Endothelial cell of umbilical vein (primary cell): ENCODE results near the gene PTF1A. TPM values are rescaled to one million over a fixed set of nuclear protein-coding genes. Genes with fewer than 3 reads are reported as not detected.
A peak's percentile ranks its signal among the peaks of the same experiment; 100 is the strongest.

Experiments
- BruUV-seq: library from RNA; stranded (reverse); fragments of 400-500 nt; replicated peaks from 2 replicates; lab custom pipeline; 2021; lab: Mats Ljungman, UMichigan
- CTCF ChIA-PET: fragments of 300-600, 350-600 bp; sonication (Branson Sonifier 250); formaldehyde crosslinking; loops from one replicate; lab custom pipeline; 2021; ENCODE audit warnings: antibody characterized with exemption, inconsistent platforms; lab: Charles Lee
- POLR2A ChIA-PET: fragments of 300-600, 350-600 bp; sonication (Branson Sonifier 250); formaldehyde crosslinking; loops from one replicate; lab custom pipeline; 2021; ENCODE audit warnings: antibody characterized with exemption, inconsistent platforms; lab: Charles Lee
- DNase-seq: peaks from one replicate; pipeline ENCODE4 v3.0.0-alpha.2; 2011; ENCODE audit warnings: low read depth, low spot score
- FAIRE-seq: peaks from 2 replicates; lab custom pipeline; 2011; peaks lifted over from hg19 to GRCh38; lab: Jason Lieb, UNC
- H2AFZ ChIP-seq: 2 replicates; pipeline ENCODE4 v1.6.0; 2012; ENCODE audit warnings: low read depth, low read length, control low read depth, inconsistent platforms
- H3K27ac ChIP-seq: 2 replicates; pipeline ENCODE4 v1.5.1; 2011; ENCODE audit warnings: low read depth, mild to moderate bottlenecking, control low read depth, low read length, moderate library complexity; ENCODE audit not compliant: insufficient read depth
- H3K27me3 ChIP-seq, 2 experiments: 2 replicates each; pipeline versions ENCODE4 v1.6.0 to v1.6.1; 2011; ENCODE audit warnings: low read length in 2 of 2, mixed read lengths in 1 of 2; ENCODE audit not compliant: control insufficient read depth in 2 of 2, insufficient read depth in 2 of 2
- H3K36me3 ChIP-seq, 2 experiments: 2 replicates in 1 of 2; 3 replicates in 1 of 2; pipeline ENCODE4 v1.5.1; 2011; ENCODE audit warnings: low read length in 2 of 2, mild to moderate bottlenecking in 1 of 2, moderate library complexity in 1 of 2; ENCODE audit not compliant: control insufficient read depth in 2 of 2, insufficient read depth in 2 of 2; ENCODE audit errors: extremely low read depth in 1 of 2
- H3K4me1 ChIP-seq: 3 replicates; pipeline ENCODE4 v1.5.1; 2011; ENCODE audit warnings: mild to moderate bottlenecking, low read length; ENCODE audit not compliant: control insufficient read depth, insufficient read depth; ENCODE audit errors: extremely low read depth
- H3K4me2 ChIP-seq: 2 replicates; pipeline ENCODE4 v1.6.1; 2011; ENCODE audit warnings: low read length, control low read depth, mixed read lengths; ENCODE audit not compliant: insufficient read depth
- H3K4me3 ChIP-seq, 3 experiments: fragments of 200-600 bp in 1 of 3; sonication (generic), shearing (Covaris generic) in 1 of 3; replicated peaks in 1 of 3; 2 replicates each; pipeline ENCODE4 v1.5.1; 2011 to 2016; ENCODE audit warnings: control low read depth in 3 of 3, low read length in 3 of 3, mild to moderate bottlenecking in 2 of 3, inconsistent platforms in 1 of 3, low read depth in 1 of 3, moderate library complexity in 1 of 3; ENCODE audit not compliant: insufficient read depth in 1 of 3
- H3K79me2 ChIP-seq: 2 replicates; pipeline ENCODE4 v1.6.0; 2012; ENCODE audit warnings: low read length, inconsistent platforms; ENCODE audit not compliant: control insufficient read depth, insufficient read depth
- H3K9ac ChIP-seq: replicated peaks from 2 replicates; pipeline ENCODE3; 2011; ENCODE audit warnings: low read length, control low read depth; ENCODE audit not compliant: insufficient read depth; ENCODE audit errors: extremely low read depth
- H3K9me1 ChIP-seq: replicated peaks from 3 replicates; pipeline ENCODE4 v1.6.0; 2011; ENCODE audit warnings: mild to moderate bottlenecking, low read length; ENCODE audit not compliant: control insufficient read depth, insufficient read depth; ENCODE audit errors: extremely low read depth
- H3K9me3 ChIP-seq: replicated peaks from 2 replicates; pipeline ENCODE4 v1.5.1; 2012; ENCODE audit warnings: low read length, inconsistent platforms; ENCODE audit not compliant: control insufficient read depth, insufficient read depth
- H4K20me1 ChIP-seq: replicated peaks from 2 replicates; pipeline ENCODE3; 2011; ENCODE audit warnings: mild to moderate bottlenecking, low read length; ENCODE audit not compliant: control insufficient read depth, insufficient read depth; ENCODE audit errors: extremely low read depth
- CTCF ChIP-seq, 2 donors: IDR thresholded peaks; 1 replicate in 1 of 2; 2 replicates in 1 of 2; pipeline ENCODE4 v1.5.1; 2011; ENCODE audit warnings: low read length in 2 of 2, mild to moderate bottlenecking in 2 of 2, moderate library complexity in 2 of 2, control low read depth in 1 of 2, inconsistent platforms in 1 of 2, low read depth in 1 of 2; ENCODE audit not compliant: insufficient read depth in 1 of 2; ENCODE audit errors: extremely low read depth in 1 of 2
- EZH2 ChIP-seq: IDR thresholded peaks from 2 replicates; pipeline ENCODE4 v1.6.1; 2012; ENCODE audit warnings: borderline replicate concordance, low read depth, mild to moderate bottlenecking, moderate library complexity, low read length, inconsistent platforms; ENCODE audit not compliant: severe bottlenecking
- FOS ChIP-seq: IDR thresholded peaks from 2 replicates; pipeline ENCODE4 v1.6.1; 2011; ENCODE audit warnings: mild to moderate bottlenecking, low read length, moderate library complexity, borderline replicate concordance; ENCODE audit not compliant: insufficient read depth
- GATA2 ChIP-seq: IDR thresholded peaks from 2 replicates; pipeline ENCODE4 v1.7.0; 2011; ENCODE audit warnings: low read depth, mild to moderate bottlenecking, moderate library complexity, mixed read lengths, low read length; ENCODE audit not compliant: insufficient read length, insufficient read depth
- JUN ChIP-seq: IDR thresholded peaks from 2 replicates; pipeline ENCODE4 v1.6.1; 2011; ENCODE audit warnings: borderline replicate concordance, low read depth; ENCODE audit not compliant: insufficient read length, insufficient read depth
- MYC ChIP-seq: IDR thresholded peaks from one replicate; pipeline ENCODE4 v1.6.1; 2011; ENCODE audit warnings: mild to moderate bottlenecking, low read depth, low read length
- POLR2A ChIP-seq: IDR thresholded peaks from 2 replicates; pipeline ENCODE4 v1.6.1; 2012; ENCODE audit warnings: low read depth, mild to moderate bottlenecking, control low read depth, low read length
- POLR2AphosphoS5 ChIP-seq: IDR thresholded peaks from 2 replicates; pipeline ENCODE4 v1.6.1; 2012; ENCODE audit warnings: low read depth, mild to moderate bottlenecking, control low read depth, low read length, moderate library complexity; ENCODE audit not compliant: insufficient read depth
- dilution Hi-C: fragments of 300-500 bp; cut with MboI; formaldehyde crosslinking; loops from one replicate; pipeline ENCODE4 v1.15.0; 2019; ENCODE audit warnings: low sequenced_read_pairs; ENCODE audit not compliant: extremely low pct_ligation_motif_present
- intact Hi-C: fragments of 100-400 bp; cut with micrococcal nuclease; formaldehyde crosslinking; loops from one replicate; pipeline ENCODE4 v1.10.0; 2022
- polyA plus RNA-seq, 4 experiments: library from polyadenylated mRNA; depleted of rRNA in 3 of 4; stranded (reverse) in 3 of 4; unstranded in 1 of 4; fragments of >200 nt; gene quantifications; 2 replicates each; pipeline versions ENCODE4 v1.2.1 to v1.2.3, GENCODE V29; 2011 to 2012; ENCODE audit warnings: missing spikeins in 1 of 4
- total RNA-seq: library from RNA; stranded (reverse); gene quantifications from 2 replicates; pipeline ENCODE4 v1.2.3, GENCODE V29; 2021
- TF ChIP-seq, protein P1 (sequence below): IDR thresholded peaks from 2 replicates; pipeline ENCODE4 v1.6.1; 2011; ENCODE audit not compliant: insufficient read depth, insufficient read length

PTF1A gene
- total and polyA plus RNA-seq, 2 donors (not counting 3 experiments of a cell fraction or from before 2014, with no cell fraction given) = not detected

GRCh38 chr10:23194966-23195845, 3.1 kb downstream of the PTF1A start:
- CTCF ChIA-PET = no interaction called here
- no peak overlapping the region for H3K9ac ChIP-seq

DNA sequence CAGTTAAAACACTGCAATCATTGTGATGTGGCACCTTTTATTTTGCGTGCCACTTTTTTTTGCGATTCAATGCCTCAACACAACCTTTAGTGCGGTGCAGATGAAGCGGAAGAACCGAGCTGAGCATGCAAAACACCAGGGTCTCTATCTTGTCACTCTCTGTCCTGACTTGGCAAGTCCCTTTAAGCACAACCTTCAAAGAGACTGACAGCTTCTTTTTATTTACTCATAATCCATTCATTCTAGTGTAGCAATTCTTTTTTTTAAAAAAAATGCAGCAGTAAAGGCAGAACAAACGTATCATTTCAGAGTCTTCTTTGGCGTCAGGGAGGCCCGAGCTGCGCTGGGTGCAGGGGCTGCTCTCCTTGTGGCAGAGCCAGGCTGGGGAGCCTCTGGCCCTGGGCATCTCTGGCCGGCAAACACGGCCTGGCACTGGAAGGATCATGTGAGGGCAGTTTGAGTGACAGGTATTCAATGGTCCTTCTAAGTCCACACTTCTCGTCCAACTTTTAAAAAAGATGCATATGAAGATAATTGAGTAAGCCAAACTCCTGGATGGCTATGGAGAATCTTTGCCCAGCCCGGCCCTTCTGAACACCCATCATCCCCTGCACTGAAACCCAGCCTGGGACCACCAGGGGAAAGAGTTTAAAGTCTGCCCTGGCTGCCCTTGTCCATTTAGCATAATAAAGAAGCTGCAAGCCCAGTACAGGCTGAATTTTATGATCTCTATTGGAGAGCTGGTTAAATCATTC, 3.9 kb downstream of the PTF1A start:
- TF ChIP-seq CTCF (IDR thresholded peaks at IDR 0.05; ENCODE audit: extremely low read depth in 1 of 2, insufficient read depth in 1 of 2, low read depth in 1 of 2, low read length in 2 of 2) (no peak), POLR2A (no peak), JUN (no peak), FOS (no peak), POLR2AphosphoS5 (no peak), EZH2 (no peak), MYC (no peak), GATA2 (no peak)
- TF ChIP-seq, protein P1, sequence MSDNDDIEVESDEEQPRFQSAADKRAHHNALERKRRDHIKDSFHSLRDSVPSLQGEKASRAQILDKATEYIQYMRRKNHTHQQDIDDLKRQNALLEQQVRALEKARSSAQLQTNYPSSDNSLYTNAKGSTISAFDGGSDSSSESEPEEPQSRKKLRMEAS = no peak

More at GRCh38 chr10:23194966-23195845, 3.1 kb downstream of the PTF1A start:
- TF ChIP-seq POLR2A = no peak
- TF ChIP-seq EZH2 = peak; percentile 70
- no peak for DNase-seq
- Histone ChIP-seq H3K4me3 (no peak overlapping the region), H3K9me1 (no peaks in the 10 kb centered on the region), H3K36me3 (no peaks in the 10 kb centered on the region), H3K4me2 (no peak overlapping the region), H2AFZ (no peak overlapping the region), H3K9me3 (no peaks in the 10 kb centered on the region), H4K20me1 (no peaks in the 10 kb centered on the region), H3K27ac (no peak overlapping the region), H3K4me1 (no peaks in the 10 kb centered on the region), H3K79me2 (no peaks in the 10 kb centered on the region), H3K27me3 (peaks cover 73 to 93% of the 10 kb centered on the region in 2 experiments)
- POLR2A ChIA-PET = no interaction called here
- dilution Hi-C loops = no loop called here
- BruUV-seq = no TSS peak
- intact Hi-C loops = no loop called here
- no peak for FAIRE-seq

More for the DNA sequence above, 3.9 kb downstream of the PTF1A start:
- H2AFZ ChIP-seq = no peak overlapping the region
- no peaks in the 10 kb centered on the region for H4K20me1 ChIP-seq
- no peak overlapping the region for H3K9ac ChIP-seq
- intact Hi-C loops (no loop called here), dilution Hi-C loops (no loop called here)
- DNase-seq (no peak), FAIRE-seq (no peak)
- H3K27me3 ChIP-seq = peaks cover 74 to 91% of the 10 kb centered on the region in 2 experiments
- ChIA-PET POLR2A (no interaction called here), CTCF (no interaction called here)
- H3K36me3 ChIP-seq = no peaks in the 10 kb centered on the region
- H3K4me3 ChIP-seq = no peak overlapping the region
- BruUV-seq = no TSS peak
- no peaks in the 10 kb centered on the region for H3K9me3 ChIP-seq
- H3K4me2 ChIP-seq = no peak overlapping the region
- H3K27ac ChIP-seq = no peak overlapping the region
- H3K79me2 ChIP-seq = no peaks in the 10 kb centered on the region
- H3K9me1 ChIP-seq = no peaks in the 10 kb centered on the region
- no peaks in the 10 kb centered on the region for H3K4me1 ChIP-seq
